PFSK-1 (cell line): ENCODE data around the gene NCAPD3.

ENCODE experiments used
- POLR2AphosphoS5 ChIP-seq: IDR thresholded peaks from 2 replicates; pipeline ENCODE4 v1.6.1; 2012; ENCODE audit warnings: low read depth, mild to moderate bottlenecking, control low read depth, low read length, moderate library complexity
- REST ChIP-seq, 2 experiments: IDR thresholded peaks; 2 replicates each; pipeline versions ENCODE4 v1.6.1 to v1.8.0; 2011 to 2012; ENCODE audit warnings: low read depth in 2 of 2, low read length in 2 of 2, control low read depth in 1 of 2, inconsistent platforms in 1 of 2, mild to moderate bottlenecking in 1 of 2, moderate library complexity in 1 of 2; ENCODE audit not compliant: insufficient read depth in 1 of 2
- SIN3A ChIP-seq: IDR thresholded peaks from 2 replicates; pipeline ENCODE4 v1.6.1; 2012; ENCODE audit warnings: mild to moderate bottlenecking, low read length, moderate library complexity, borderline replicate concordance; ENCODE audit not compliant: insufficient read depth
- TAF1 ChIP-seq: IDR thresholded peaks from 2 replicates; pipeline ENCODE4 v1.6.1; 2012; ENCODE audit warnings: low read length, control low read depth, borderline replicate concordance; ENCODE audit not compliant: insufficient read depth

DNA sequence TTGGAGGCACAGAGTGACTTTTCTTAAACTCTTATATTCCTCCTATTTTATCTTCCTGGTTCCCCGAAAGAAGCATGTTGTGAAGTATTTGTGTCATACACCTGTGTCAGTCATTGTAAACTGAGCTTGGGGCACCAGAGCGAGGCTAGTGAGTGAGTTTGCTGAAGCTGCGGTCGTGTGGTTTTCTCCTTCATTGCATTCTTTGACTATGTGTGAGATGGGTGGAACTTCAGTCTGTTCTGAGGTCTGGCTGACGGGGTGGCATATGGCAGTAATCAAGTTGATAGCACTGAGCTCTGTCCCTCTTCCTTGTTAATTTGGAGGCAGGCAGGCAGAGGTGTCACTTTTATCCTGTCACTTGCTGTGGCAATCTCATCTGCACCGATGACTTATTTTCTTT, 4.9 kb upstream of the NCAPD3 start:
- TF ChIP-seq POLR2AphosphoS5 (no peak), REST (IDR thresholded peaks at IDR 0.05; ENCODE audit: insufficient read depth in 1 of 2, low read depth in 2 of 2, low read length in 2 of 2) (no peak), TAF1 (no peak), SIN3A (no peak)
